ENCODE measurements around the gene LINC00305.

The LINC00305 gene

DNA sequence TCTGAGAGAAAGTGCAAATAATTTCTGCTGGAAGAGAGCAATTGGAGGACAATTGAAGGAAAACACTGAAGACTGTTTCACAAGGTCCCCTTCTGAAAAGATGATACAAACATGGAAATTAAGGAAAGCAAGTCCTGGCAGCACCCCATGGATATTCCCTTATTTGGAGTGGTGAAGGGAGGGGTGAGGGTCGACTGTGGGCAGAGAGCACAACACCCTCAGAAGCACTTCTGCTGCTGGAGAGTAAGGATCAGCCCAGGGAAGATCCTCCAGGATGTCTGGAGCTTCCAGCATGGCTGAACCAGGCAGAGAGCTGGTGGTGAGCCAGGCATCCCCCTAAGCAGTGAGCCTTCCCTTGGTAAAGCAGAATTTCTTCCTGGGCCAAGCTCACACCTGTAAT is 54.7 kb downstream of the LINC00305 start:
- Mint-ChIP-seq H3K36me3 (no peaks in the 10 kb centered on the region), H3K4me1 (ENCODE audit: low read depth) (no peaks in the 10 kb centered on the region), H3K4me3 (no peak overlapping the region), H3K27me3 (peaks cover 10% of the 10 kb centered on the region), H3K27ac (no peak overlapping the region), H3K9me3 (ENCODE audit: low read depth) (no peaks in the 10 kb centered on the region)

DNA sequence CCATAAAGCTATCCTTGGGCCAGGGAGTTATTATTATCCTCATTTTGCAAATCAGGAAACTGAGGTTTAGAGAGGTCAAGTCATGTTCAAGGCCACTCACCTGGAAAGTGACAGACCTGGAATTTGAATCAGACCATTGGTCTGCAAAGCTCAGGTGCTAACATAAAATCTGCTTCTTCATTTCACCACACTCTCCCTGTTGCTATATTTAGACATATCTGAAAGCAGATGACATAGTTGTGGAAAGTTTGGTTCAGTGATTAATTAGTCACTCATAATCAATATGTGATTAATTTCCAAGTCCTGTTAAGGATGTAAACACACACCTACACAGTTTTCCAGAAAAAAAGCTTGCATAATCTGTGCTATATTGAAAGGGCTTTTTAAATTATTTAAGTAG is 57.4 kb downstream of the LINC00305 start:
- Mint-ChIP-seq H3K27me3 (peaks cover 13% of the 10 kb centered on the region), H3K36me3 (no peaks in the 10 kb centered on the region), H3K4me3 (no peak overlapping the region), H3K27ac (no peak overlapping the region), H3K9me3 (ENCODE audit: low read depth) (no peaks in the 10 kb centered on the region), H3K4me1 (ENCODE audit: low read depth) (no peaks in the 10 kb centered on the region)

DNA sequence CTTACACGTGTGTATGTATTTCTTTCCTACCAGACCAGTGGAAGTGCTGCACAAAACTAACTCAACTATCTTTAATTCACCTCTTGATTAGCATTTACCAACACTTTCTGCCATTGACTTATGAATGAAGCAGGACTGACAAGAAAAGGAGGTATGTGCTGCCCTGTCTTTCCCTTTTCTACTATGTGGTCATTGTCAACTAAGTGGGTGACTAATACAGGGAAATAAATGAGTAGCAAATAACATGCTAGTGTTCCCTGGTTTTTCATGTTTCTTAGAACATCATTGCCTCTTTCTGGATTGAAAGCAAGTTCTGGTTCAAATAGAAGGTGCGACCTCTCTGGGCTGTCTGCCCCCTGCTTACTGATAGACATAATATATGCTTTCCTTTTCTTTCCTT is 58.0 kb downstream of the LINC00305 start:
- peaks cover 13% of the 10 kb centered on the region for H3K27me3 Mint-ChIP-seq
- no peak overlapping the region for H3K27ac Mint-ChIP-seq
- no peaks in the 10 kb centered on the region for H3K4me1 Mint-ChIP-seq (ENCODE audit: low read depth)
- H3K36me3 Mint-ChIP-seq = no peaks in the 10 kb centered on the region
- no peaks in the 10 kb centered on the region for H3K9me3 Mint-ChIP-seq (ENCODE audit: low read depth)
- no peak overlapping the region for H3K4me3 Mint-ChIP-seq

DNA sequence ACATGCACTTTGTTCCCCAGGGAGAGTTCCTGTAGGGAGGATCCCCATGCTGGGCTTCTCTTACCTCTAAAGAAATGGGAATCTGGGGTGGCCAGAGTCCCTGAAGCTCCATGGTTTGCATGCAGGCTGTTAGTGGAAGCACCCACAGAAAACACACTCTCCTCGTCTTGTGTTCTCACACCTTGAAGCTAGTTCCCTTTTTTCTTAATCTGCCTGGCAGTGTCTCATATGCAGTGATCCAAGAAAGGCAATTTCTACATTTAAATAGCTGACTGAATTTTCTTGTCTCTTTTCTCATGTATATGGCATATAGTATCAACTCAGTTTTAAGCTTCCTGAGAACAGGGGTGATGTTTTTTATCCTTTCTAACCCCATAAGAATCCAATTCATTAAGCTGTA is 65.0 kb downstream of the LINC00305 start:
- Mint-ChIP-seq H3K4me3 (no peak overlapping the region), H3K4me1 (ENCODE audit: low read depth) (no peaks in the 10 kb centered on the region), H3K9me3 (ENCODE audit: low read depth) (no peaks in the 10 kb centered on the region), H3K27me3 (peaks cover 8% of the 10 kb centered on the region), H3K27ac (no peak overlapping the region), H3K36me3 (no peaks in the 10 kb centered on the region)

GRCh38 chr18:64082513-64082912 is 66.4 kb downstream of the LINC00305 start:
- no peak overlapping the region for H3K4me3 Mint-ChIP-seq
- H3K36me3 Mint-ChIP-seq = no peaks in the 10 kb centered on the region
- no peaks in the 10 kb centered on the region for H3K9me3 Mint-ChIP-seq (ENCODE audit: low read depth)
- H3K27ac Mint-ChIP-seq = no peak overlapping the region
- peaks cover 6% of the 10 kb centered on the region for H3K27me3 Mint-ChIP-seq
- H3K4me1 Mint-ChIP-seq (ENCODE audit: low read depth) = no peaks in the 10 kb centered on the region

DNA sequence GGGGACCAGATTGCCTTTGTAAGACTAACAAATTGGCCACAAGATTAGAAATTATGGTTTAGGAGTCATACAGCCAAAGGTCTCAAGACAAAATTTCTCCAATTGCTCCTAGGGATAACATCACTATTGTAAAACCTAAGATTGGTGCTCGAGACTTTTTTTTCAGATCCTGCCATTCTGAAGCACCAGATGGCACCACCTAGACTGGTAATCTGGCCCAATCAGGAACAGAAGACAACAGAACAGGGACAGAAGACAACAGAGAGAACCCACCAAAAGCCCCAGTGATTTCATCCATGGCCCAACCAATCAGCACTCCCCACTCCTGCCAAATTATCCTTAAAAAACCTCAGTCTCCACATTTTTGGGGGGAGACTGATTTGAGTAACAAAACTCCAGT is 66.8 kb downstream of the LINC00305 start:
- H3K36me3 Mint-ChIP-seq = no peaks in the 10 kb centered on the region
- no peak overlapping the region for H3K27ac Mint-ChIP-seq
- no peak overlapping the region for H3K4me3 Mint-ChIP-seq
- no peaks in the 10 kb centered on the region for H3K9me3 Mint-ChIP-seq (ENCODE audit: low read depth)
- peaks cover 6% of the 10 kb centered on the region for H3K27me3 Mint-ChIP-seq
- no peaks in the 10 kb centered on the region for H3K4me1 Mint-ChIP-seq (ENCODE audit: low read depth)

DNA sequence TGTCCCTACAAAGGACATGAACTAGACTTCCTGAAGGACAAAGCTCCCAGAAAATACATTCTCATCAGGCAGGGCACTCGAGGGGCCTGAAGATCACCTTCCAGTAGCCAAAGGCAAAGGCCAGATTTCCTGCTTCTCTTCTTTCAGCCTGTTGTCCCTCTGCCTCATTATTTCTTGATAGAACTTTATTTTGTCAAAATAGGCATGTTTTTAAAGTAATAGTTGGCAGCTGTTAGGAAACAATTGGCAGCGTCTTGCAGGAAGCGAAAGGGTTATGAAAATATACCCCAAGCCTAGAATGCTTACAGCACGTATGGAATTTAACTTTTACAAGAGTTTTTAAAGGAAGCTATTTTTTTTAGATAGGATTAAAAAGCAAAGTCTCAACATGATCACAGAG is 74.9 kb downstream of the LINC00305 start:
- Mint-ChIP-seq H3K9me3 (ENCODE audit: low read depth) (no peaks in the 10 kb centered on the region), H3K4me1 (ENCODE audit: low read depth) (no peaks in the 10 kb centered on the region), H3K36me3 (no peaks in the 10 kb centered on the region), H3K4me3 (no peak overlapping the region), H3K27ac (no peak overlapping the region), H3K27me3 (peaks cover 8% of the 10 kb centered on the region)

GRCh38 chr18:64055019-64055418 is 93.9 kb downstream of the LINC00305 start:
- Mint-ChIP-seq H3K4me3 (no peak overlapping the region), H3K4me1 (ENCODE audit: low read depth) (no peaks in the 10 kb centered on the region), H3K27me3 (peaks cover 2% of the 10 kb centered on the region), H3K27ac (no peak overlapping the region), H3K9me3 (ENCODE audit: low read depth) (peaks cover 4% of the 10 kb centered on the region), H3K36me3 (no peaks in the 10 kb centered on the region)

GRCh38 chr18:64053246-64053645 is 95.6 kb downstream of the LINC00305 start:
- H3K36me3 Mint-ChIP-seq = no peaks in the 10 kb centered on the region
- H3K27me3 Mint-ChIP-seq = no peaks in the 10 kb centered on the region
- no peaks in the 10 kb centered on the region for H3K9me3 Mint-ChIP-seq (ENCODE audit: low read depth)
- H3K4me1 Mint-ChIP-seq (ENCODE audit: low read depth) = no peaks in the 10 kb centered on the region
- H3K27ac Mint-ChIP-seq = no peak overlapping the region
- H3K4me3 Mint-ChIP-seq = no peak overlapping the region

DNA sequence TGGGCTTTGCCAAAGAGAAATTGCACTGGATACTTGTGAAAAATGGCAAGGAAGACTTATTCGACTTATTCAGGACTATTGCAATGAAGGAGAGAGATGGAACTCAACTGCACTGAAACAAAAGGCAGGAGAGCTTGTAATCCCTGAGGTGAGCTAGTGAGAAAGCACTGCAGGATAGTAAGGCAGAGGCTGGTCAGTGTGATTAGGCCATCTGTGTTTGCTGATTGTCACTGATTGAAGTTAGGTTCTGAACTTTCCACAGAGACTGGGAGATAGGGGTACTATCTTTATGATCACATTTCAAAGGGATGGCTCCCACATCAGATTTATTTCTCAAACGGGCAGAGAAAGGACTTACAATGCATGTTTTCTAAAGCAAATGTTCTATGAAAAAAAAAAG is 96.1 kb downstream of the LINC00305 start:
- Mint-ChIP-seq H3K36me3 (no peaks in the 10 kb centered on the region), H3K27ac (no peak overlapping the region), H3K4me3 (no peak overlapping the region), H3K4me1 (ENCODE audit: low read depth) (no peaks in the 10 kb centered on the region), H3K9me3 (ENCODE audit: low read depth) (no peaks in the 10 kb centered on the region), H3K27me3 (no peaks in the 10 kb centered on the region)

- Mint-ChIP-seq H3K27ac (no peak overlapping the region), H3K27me3 (no peaks in the 10 kb centered on the region), H3K4me1 (ENCODE audit: low read depth) (no peaks in the 10 kb centered on the region), H3K9me3 (ENCODE audit: low read depth) (peaks cover 7% of the 10 kb centered on the region), H3K4me3 (no peak overlapping the region), H3K36me3 (no peaks in the 10 kb centered on the region)
Observed at GRCh38 chr18:64044616-64045015, 104.3 kb downstream of the LINC00305 start.

DNA sequence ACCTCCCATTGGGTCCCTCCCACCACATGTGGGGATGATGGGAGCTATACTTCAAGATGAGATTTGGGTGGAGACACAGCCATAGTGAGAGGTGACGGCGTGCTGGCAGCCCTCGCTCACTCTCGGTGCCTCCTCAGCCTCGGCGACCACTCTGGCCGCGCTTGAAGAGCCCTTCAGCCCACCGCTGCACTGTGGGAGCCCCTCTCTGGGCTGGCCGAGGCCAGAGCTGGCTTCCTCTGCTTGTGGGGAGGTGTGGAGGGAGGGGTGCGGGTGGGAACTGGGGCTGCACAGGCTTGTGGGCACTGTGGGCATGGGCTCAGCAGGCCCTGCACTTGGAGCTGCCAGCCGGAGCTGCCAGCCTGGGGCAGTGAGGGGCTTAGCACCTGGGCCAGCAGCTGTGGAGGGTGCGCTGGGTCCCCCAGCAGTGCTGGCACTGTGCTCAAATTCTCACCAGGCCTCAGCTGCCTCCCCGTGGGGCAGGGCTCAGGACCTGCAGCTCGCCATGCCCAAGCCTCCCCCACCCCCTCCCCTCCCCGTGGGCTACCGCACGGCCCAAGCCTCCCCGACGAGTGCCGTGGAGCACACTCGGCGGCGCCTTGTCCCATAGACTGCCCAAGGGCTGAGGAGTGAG is 106.0 kb downstream of the LINC00305 start:
- H3K9me3 Mint-ChIP-seq (ENCODE audit: low read depth) = peaks cover 7% of the 10 kb centered on the region
- H3K36me3 Mint-ChIP-seq = no peaks in the 10 kb centered on the region
- H3K27me3 Mint-ChIP-seq = no peaks in the 10 kb centered on the region
- no peak overlapping the region for H3K4me3 Mint-ChIP-seq
- no peaks in the 10 kb centered on the region for H3K4me1 Mint-ChIP-seq (ENCODE audit: low read depth)
- H3K27ac Mint-ChIP-seq = no peak overlapping the region

DNA sequence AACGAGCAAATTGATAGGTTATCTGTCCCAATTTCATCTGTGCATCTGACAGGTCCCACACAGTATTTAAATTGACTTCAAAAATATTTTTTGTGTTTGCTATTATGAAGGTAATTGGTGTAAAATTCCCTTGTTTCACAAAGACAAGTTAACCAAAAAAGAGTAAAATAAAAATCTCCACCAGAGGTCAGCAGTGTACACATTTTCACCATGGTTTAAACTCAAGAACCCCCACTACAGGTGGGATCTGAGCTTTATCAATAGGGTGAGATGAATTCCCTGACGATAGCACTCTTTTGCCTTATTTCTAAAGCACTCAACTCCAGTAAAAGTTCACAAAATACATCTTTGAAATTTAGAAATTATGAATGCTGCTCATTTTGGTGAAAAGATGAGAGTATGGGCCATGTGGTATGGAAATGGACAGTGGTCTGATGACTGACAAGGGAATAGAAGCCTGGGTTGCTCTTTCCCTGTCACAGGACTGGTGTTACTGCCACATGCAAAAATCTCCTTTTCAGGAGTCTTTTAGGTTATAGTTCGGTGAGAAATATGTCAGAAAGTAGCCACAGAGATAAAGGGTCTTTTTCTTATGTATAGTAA is 111.0 kb downstream of the LINC00305 start:
- Mint-ChIP-seq H3K36me3 (no peaks in the 10 kb centered on the region), H3K4me3 (no peak overlapping the region), H3K27me3 (no peaks in the 10 kb centered on the region), H3K4me1 (ENCODE audit: low read depth) (no peaks in the 10 kb centered on the region), H3K9me3 (ENCODE audit: low read depth) (no peaks in the 10 kb centered on the region), H3K27ac (no peak overlapping the region)

- no peak overlapping the region for H3K4me3 Mint-ChIP-seq
- no peak overlapping the region for H3K27ac Mint-ChIP-seq
- no peaks in the 10 kb centered on the region for H3K4me1 Mint-ChIP-seq (ENCODE audit: low read depth)
- H3K27me3 Mint-ChIP-seq = peaks cover 8% of the 10 kb centered on the region
- no peaks in the 10 kb centered on the region for H3K9me3 Mint-ChIP-seq (ENCODE audit: low read depth)
- H3K36me3 Mint-ChIP-seq = no peaks in the 10 kb centered on the region
Observed at GRCh38 chr18:64032312-64032711, 116.6 kb downstream of the LINC00305 start.

DNA sequence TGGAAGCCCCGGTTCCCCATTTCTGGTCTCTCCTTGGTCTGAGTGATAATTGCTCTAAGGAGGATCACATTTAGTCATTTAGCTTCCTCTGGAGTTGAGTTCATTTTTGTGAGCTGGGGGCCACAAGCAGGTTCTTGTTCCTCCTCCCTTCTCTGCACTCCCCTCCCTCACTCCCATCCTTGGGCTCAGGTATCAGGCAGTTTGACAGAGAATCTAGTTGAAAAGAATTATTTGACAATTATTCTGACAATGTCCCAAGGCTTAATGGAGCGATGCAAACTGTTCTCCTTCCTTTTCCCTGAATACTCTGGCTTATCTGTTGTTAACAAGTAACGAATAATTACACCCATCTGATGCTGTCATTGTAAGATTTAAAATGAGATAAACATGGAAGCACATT is 117.5 kb downstream of the LINC00305 start:
- H3K9me3 Mint-ChIP-seq (ENCODE audit: low read depth) = no peaks in the 10 kb centered on the region
- no peak overlapping the region for H3K27ac Mint-ChIP-seq
- H3K4me3 Mint-ChIP-seq = no peak overlapping the region
- peaks cover 8% of the 10 kb centered on the region for H3K27me3 Mint-ChIP-seq
- no peaks in the 10 kb centered on the region for H3K4me1 Mint-ChIP-seq (ENCODE audit: low read depth)
- no peaks in the 10 kb centered on the region for H3K36me3 Mint-ChIP-seq

All from activated naive CD8-positive, alpha-beta T cell (primary cell).